SK-N-SH treated with all-trans-retinoic acid at 6 μM for 48 hours (cell line): ENCODE data around the gene PTPRB.

Experiments
- ARNTL ChIP-seq: fragments of 450-650 bp; formaldehyde crosslinking; IDR thresholded peaks from 2 replicates; pipeline ENCODE4 v1.5.0; 2020; ENCODE audit warnings: low read depth, mild to moderate bottlenecking, moderate library complexity, borderline replicate concordance
- RARB ChIP-seq: fragments of 250-450 bp; sonication (Bioruptor Pico); IDR thresholded peaks from 2 replicates; pipeline ENCODE4 v1.8.0; 2021; ENCODE audit warnings: mild to moderate bottlenecking, moderate library complexity
- ZNF565 ChIP-seq: fragments of 450-650 bp; formaldehyde crosslinking; conservative IDR thresholded peaks from 2 replicates; pipeline ENCODE4 v1.5.0; 2020; ENCODE audit warnings: low read depth, mild to moderate bottlenecking, moderate library complexity
- TF ChIP-seq, protein P1 (sequence below): fragments of 250-450 bp; sonication (Bioruptor Pico); IDR thresholded peaks from 2 replicates; pipeline ENCODE4 v1.5.1; 2021; ENCODE audit warnings: mild to moderate bottlenecking, moderate library complexity
- TF ChIP-seq, protein P2 (sequence below): fragments of 250-450 bp; sonication (Bioruptor Pico); IDR thresholded peaks from 2 replicates; pipeline ENCODE4 v1.5.1; 2020; ENCODE audit warnings: low read depth, mild to moderate bottlenecking, moderate library complexity

DNA sequence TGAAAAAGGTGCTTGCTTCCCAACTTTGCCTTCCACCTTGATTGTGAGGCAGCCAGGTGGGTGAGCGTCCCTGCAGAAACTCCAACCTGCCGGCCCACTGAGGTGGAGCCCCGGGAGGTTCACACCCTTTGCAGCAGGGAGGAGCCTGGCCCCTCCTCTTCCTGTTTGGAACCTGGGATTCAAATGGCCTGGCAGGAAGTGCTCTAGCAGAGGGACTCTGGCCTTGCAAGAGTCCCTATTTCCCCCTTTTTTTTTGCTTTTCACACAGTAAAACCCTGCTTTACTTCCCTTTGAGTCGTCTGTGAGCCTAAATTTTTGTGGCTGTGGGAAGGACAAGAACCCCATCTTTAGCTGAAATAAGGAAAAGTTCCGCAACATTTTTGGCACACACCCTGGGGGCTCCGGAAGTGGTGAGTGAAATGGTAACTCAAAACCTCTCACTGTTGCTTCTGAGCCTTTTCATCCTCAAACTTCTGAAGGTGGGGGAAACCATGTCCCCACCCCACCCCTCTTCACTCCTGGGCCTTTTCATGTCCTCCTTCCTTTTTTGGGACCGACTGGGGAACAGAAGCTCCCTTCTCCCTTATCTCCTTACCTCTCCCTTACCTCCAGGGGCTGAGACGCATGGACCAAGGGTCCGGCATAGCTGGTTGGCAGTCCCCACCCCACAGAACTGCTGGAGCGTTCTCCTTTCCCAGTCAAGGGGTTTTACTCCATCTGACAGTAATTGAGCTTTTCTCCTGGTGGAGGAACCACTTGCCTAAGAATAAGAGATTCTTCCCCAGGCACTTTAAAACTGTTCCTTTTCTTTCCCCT, 169.1 kb downstream of the PTPRB start:
- TF ChIP-seq, protein P1, sequence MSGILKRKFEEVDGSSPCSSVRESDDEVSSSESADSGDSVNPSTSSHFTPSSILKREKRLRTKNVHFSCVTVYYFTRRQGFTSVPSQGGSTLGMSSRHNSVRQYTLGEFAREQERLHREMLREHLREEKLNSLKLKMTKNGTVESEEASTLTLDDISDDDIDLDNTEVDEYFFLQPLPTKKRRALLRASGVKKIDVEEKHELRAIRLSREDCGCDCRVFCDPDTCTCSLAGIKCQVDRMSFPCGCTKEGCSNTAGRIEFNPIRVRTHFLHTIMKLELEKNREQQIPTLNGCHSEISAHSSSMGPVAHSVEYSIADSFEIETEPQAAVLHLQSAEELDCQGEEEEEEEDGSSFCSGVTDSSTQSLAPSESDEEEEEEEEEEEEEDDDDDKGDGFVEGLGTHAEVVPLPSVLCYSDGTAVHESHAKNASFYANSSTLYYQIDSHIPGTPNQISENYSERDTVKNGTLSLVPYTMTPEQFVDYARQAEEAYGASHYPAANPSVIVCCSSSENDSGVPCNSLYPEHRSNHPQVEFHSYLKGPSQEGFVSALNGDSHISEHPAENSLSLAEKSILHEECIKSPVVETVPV (CRISPR knock-in tag): no peak
- no peak for TF ChIP-seq ZNF565 (CRISPR knock-in tag)
- TF ChIP-seq ARNTL (CRISPR knock-in tag): no peak
- TF ChIP-seq, protein P2, sequence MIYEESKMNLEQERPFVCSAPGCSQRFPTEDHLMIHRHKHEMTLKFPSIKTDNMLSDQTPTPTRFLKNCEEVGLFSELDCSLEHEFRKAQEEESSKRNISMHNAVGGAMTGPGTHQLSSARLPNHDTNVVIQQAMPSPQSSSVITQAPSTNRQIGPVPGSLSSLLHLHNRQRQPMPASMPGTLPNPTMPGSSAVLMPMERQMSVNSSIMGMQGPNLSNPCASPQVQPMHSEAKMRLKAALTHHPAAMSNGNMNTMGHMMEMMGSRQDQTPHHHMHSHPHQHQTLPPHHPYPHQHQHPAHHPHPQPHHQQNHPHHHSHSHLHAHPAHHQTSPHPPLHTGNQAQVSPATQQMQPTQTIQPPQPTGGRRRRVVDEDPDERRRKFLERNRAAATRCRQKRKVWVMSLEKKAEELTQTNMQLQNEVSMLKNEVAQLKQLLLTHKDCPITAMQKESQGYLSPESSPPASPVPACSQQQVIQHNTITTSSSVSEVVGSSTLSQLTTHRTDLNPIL: no peak
- TF ChIP-seq RARB (CRISPR knock-in tag): no peak
